Duodenal mucosa (tissue), 2 donors: ENCODE data around the gene SORCS2.

Experiments used
- H3K27ac ChIP-seq: one replicate; pipeline ENCODE4 v1.7.0; 2013; ENCODE audit warnings: low read depth, low read length
- H3K27me3 ChIP-seq, 2 donors: one replicate each; pipeline ENCODE4 v1.7.0; 2013; ENCODE audit warnings: low read length in 2 of 2, control low read depth in 1 of 2; ENCODE audit not compliant: insufficient read depth in 2 of 2, control insufficient read depth in 1 of 2
- H3K36me3 ChIP-seq, 2 donors: one replicate each; pipeline ENCODE4 v1.7.0; 2013; ENCODE audit warnings: low read length in 2 of 2, control low read depth in 1 of 2; ENCODE audit not compliant: insufficient read depth in 2 of 2, control insufficient read depth in 1 of 2
- H3K4me1 ChIP-seq, 2 donors: one replicate each; pipeline ENCODE4 v1.7.0; 2013; ENCODE audit warnings: low read length in 2 of 2, control low read depth in 1 of 2; ENCODE audit not compliant: insufficient read depth in 2 of 2, control insufficient read depth in 1 of 2
- H3K4me3 ChIP-seq, 2 donors: one replicate each; pipeline ENCODE4 v1.7.0; 2013; ENCODE audit warnings: low read length in 2 of 2, low read depth in 1 of 2
- H3K9ac ChIP-seq, 2 donors: one replicate each; pipeline ENCODE4 v1.7.0; 2013; ENCODE audit warnings: low read length in 2 of 2, low read depth in 1 of 2
- H3K9me3 ChIP-seq, 2 donors: one replicate each; pipeline ENCODE4 v1.7.0; 2013; ENCODE audit warnings: low read length in 2 of 2, control low read depth in 1 of 2; ENCODE audit not compliant: control insufficient read depth in 1 of 2

The SORCS2 gene

DNA sequence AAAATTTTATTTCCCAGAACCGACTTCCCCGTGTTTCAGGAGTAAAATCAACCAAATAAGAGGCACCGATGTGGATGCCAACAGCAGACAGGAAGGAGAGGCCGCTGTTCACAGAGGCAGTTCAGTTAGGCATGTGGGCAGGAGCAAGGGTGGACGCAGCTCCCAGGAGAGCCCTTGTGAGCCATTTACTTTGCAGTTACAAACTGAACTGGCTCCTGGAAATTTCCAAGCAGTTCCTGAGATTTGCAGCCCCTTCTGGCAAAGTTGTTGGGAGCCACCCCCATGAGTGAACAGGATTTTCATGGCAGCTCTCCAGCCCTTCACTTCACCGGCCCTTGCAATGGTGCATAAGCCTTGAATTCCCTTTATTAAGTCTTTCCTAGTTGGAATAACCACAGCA lies 558.2 kb downstream of the SORCS2 start:
- no peaks in the 10 kb centered on the region for H3K36me3 ChIP-seq
- H3K27ac ChIP-seq = no peak overlapping the region
- no peaks in the 10 kb centered on the region for H3K9me3 ChIP-seq
- no peaks in the 10 kb centered on the region for H3K4me1 ChIP-seq
- H3K27me3 ChIP-seq = no peaks in the 10 kb centered on the region
- H3K4me3 ChIP-seq = no peak overlapping the region
- H3K9ac ChIP-seq = no peak overlapping the region

DNA sequence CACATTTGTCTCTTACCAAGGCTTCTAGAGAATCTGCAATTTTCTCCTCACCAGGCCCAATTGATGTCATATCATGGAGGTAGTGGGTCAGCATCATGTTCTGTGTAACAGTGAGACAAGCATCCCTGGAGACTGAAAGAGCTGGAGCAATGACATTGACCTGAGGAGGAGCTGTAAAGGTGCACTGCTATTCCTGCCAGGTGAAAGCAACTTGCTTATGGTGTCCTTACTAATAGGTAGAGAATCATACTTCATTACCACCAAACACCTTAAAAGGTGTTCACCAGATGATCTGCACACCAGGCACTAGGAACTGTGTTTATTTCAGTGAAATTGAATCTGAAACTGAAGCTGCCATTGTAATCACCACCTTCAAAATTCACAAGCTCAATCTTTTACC lies 558.6 kb downstream of the SORCS2 start:
- H3K36me3 ChIP-seq = no peaks in the 10 kb centered on the region
- H3K4me3 ChIP-seq = no peak overlapping the region
- no peaks in the 10 kb centered on the region for H3K27me3 ChIP-seq
- H3K4me1 ChIP-seq = no peaks in the 10 kb centered on the region
- H3K9me3 ChIP-seq = no peaks in the 10 kb centered on the region
- H3K27ac ChIP-seq = no peak overlapping the region
- H3K9ac ChIP-seq = no peak overlapping the region

DNA sequence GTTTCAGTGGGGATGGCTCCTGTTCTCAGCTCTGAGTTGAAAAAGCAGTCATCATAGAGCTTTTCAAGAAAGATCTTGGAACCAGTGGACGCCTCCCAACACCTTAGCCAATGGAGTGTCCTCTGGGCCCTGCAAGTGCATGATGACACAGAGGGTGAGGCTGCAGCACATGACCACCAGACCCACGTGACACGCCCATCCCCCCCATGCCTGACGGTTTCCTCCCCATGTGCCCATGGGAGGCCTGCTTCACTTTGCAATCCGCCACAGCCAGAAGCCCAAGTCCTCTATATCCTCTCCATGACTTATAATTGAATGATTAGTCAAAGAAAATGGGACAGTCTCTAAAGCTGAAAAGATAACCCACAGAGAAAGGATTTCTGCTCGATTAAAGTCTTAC lies 560.3 kb downstream of the SORCS2 start:
- H3K9ac ChIP-seq = no peak overlapping the region
- no peak overlapping the region for H3K27ac ChIP-seq
- H3K36me3 ChIP-seq = no peaks in the 10 kb centered on the region
- no peaks in the 10 kb centered on the region for H3K4me1 ChIP-seq
- H3K4me3 ChIP-seq = no peak overlapping the region
- no peaks in the 10 kb centered on the region for H3K9me3 ChIP-seq
- no peaks in the 10 kb centered on the region for H3K27me3 ChIP-seq

DNA sequence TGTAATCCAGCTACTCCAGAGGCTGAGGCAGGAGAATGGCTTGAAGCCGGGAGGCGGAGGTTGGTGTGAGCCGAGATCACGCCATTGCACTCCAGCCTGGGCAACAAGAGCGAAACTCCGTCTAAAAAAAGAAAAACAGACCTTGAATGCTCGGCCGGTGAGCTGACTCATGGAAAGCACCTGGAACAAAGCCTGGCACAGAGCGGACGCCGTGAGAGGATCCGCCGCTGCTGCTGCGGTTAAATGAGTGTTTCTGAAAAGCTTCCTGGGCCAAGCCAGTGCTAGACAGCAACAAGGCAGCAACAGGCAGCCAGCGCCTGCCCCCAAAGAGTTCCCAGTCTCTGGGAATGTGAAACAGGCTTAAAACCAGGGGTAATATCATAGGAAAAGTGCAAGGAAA lies 560.9 kb downstream of the SORCS2 start:
- H3K27ac ChIP-seq = no peak overlapping the region
- H3K36me3 ChIP-seq = no peaks in the 10 kb centered on the region
- H3K9ac ChIP-seq = no peak overlapping the region
- no peaks in the 10 kb centered on the region for H3K4me1 ChIP-seq
- H3K9me3 ChIP-seq = no peaks in the 10 kb centered on the region
- no peaks in the 10 kb centered on the region for H3K27me3 ChIP-seq
- no peak overlapping the region for H3K4me3 ChIP-seq

DNA sequence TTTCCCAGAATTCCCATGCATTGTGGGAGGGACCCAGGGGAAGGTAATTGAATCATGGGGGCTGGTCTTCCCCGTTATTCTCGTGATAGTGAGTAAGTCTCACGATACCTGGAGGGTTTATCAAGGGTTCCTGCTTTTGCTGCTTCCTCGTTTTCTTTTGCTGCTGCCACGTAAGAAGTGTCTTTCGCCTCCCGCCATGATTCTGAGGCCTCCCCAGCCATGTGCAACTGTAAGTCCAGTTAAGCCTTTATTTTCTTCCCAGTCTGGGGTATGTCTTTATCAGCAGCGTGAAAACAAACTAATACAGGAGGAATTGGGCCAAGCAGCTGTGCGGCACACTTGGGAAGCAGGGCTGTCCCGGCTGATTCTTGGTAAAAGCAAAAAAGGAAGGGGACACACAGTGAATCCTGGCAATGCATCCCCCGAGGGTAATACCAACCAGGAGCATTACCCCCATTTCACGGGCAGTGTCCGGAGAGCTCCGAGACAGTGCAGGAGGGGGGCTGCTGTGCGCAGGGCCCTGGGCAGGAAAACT lies 561.7 kb downstream of the SORCS2 start:
- Histone ChIP-seq H3K4me1 (no peaks in the 10 kb centered on the region), H3K27ac (no peak overlapping the region), H3K36me3 (no peaks in the 10 kb centered on the region), H3K27me3 (no peaks in the 10 kb centered on the region), H3K9me3 (no peaks in the 10 kb centered on the region), H3K9ac (no peak overlapping the region), H3K4me3 (no peak overlapping the region)

DNA sequence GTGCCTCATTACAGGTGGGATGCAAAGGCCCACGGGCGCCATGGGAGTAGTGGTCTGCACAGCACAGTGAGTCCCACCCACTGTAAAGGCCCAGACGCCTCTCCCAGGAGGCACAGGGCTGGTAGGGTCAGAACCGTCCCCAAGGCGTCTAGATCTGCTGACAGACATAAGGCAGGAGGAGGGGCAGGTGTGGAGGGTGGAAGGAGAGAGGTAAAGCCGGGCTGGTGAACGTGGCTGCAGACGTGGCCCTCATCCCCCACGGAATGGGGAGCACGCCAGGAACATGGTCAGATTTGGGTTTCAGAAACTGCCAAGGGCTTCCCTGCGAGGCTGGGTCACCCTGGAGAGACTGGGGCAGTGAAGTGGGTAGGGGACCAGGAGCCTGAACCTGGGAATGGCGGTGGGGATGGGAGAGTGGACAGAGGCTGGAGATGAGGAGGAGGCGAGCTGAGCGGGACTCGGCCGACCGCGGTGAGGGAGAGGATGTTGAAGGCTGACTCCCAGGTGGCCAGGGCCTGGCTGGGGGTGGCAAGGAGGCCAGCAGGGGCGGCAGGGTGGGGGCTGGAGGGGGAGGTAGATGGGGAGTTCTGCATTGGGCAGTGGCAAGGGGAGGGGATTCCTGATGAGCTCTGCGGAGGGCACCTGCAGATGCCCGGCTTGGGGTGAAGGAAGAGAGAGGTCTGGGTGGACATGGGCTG lies 562.4 kb downstream of the SORCS2 start:
- H3K27me3 ChIP-seq = no peaks in the 10 kb centered on the region
- no peaks in the 10 kb centered on the region for H3K9me3 ChIP-seq
- no peaks in the 10 kb centered on the region for H3K4me1 ChIP-seq
- H3K36me3 ChIP-seq = no peaks in the 10 kb centered on the region
- no peak overlapping the region for H3K27ac ChIP-seq
- H3K4me3 ChIP-seq = no peak overlapping the region
- no peak overlapping the region for H3K9ac ChIP-seq

DNA sequence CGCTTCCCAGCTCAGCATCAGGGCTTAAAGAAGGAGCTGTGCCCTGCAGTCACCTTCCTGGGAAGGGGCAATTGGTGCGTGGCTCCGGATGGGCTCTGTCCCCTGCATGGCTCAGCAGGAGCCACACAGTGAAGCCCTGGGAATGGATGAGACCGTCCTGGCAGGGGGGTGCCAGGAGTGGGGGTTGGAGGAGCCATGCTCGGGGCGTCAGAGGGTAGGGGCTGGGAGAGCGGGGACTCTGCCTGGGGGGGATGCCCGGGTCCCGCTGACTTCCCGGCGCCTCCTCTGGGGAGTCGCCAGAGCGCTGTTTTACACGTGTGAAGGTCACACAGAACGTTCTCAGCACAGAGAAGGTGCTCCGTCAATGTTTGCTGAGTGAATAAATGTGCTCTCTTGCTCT lies 563.2 kb downstream of the SORCS2 start:
- Histone ChIP-seq H3K9ac (no peak overlapping the region), H3K27ac (no peak overlapping the region), H3K4me3 (no peak overlapping the region)

DNA sequence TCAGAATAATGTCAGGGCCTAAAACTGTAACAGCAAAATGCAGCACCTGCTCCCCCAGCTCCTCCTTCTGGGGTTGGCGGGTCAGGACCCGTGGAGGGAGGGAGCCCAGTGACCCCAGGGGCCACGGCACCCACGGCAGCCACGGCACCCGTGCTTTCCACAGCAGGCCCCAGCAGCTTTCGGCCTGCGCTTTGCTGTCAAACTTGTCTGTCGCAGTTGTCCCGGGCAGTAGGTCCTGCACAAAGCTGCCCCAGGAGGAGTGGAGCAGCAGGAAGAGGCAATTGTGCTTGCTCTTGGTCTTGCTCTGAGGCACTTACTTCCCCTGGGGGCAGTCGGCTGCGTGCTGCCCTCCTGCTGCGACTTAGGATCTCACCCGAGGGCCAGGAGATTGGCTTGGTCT lies 563.7 kb downstream of the SORCS2 start:
- Histone ChIP-seq H3K27me3 (no peaks in the 10 kb centered on the region), H3K9me3 (no peaks in the 10 kb centered on the region), H3K36me3 (peaks cover 0 to under 1% of the 10 kb centered on the region in 2 donors), H3K4me3 (no peak overlapping the region), H3K9ac (no peak overlapping the region), H3K27ac (no peak overlapping the region), H3K4me1 (no peaks in the 10 kb centered on the region)

More for the DNA sequence above, 563.2 kb downstream of the SORCS2 start:
- Histone ChIP-seq H3K9me3 (no peaks in the 10 kb centered on the region), H3K36me3 (no peaks in the 10 kb centered on the region), H3K4me1 (no peaks in the 10 kb centered on the region), H3K27me3 (no peaks in the 10 kb centered on the region)

DNA sequence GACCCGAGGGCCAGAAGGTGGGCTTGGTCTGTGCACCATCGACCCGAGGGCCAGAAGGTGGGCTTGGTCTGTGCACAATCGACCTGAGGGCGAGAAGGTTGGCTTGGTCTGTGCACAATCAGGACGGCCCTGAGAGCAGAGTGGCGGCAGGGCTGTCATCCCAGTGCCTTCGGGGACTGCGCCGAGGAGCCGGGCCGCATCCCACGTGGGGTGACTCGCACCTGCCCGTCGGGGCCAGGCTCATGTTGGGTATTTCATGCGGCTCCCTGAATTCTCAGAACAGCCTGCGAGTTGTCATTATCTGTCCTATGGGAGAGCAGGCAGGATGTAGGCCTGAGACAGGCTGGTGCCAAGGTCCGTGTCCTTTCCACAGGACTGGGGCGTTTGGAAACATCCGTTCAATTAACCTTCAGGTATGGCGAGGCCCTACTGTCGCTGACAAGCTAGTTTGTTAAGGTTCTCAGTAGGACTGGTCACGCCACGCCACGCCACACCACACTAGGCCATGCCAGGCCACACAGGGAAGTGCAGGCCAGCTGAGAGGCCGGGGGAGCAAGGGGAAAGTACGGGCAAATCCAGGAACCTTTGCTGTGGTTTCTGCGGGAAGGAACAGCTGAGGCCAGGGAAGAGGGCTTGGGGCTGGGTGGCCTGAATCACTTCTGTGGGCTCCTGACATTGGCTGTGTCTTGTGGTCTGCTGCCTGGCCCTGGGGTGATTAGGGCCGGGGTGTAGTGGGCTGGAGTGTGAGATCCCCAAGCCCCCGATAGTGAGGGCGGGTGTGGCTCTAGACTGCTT lies 564.4 kb downstream of the SORCS2 start:
- no peak overlapping the region for H3K4me3 ChIP-seq
- no peaks in the 10 kb centered on the region for H3K4me1 ChIP-seq
- no peak overlapping the region for H3K27ac ChIP-seq
- no peaks in the 10 kb centered on the region for H3K9me3 ChIP-seq
- H3K9ac ChIP-seq = no peak overlapping the region
- H3K27me3 ChIP-seq = no peaks in the 10 kb centered on the region
- H3K36me3 ChIP-seq = peaks cover 0 to 3% of the 10 kb centered on the region in 2 donors
